GM21447 (cell line): Measurements from ENCODE around the gene ADGRG7.

Source experiments
- ATAC-seq: cut with Tn5 transposase; IDR thresholded peaks from one replicate; pipeline ENCODE4 v1.9.1; 2021; ENCODE audit not compliant: unreplicated experiment

Gene ADGRG7

DNA sequence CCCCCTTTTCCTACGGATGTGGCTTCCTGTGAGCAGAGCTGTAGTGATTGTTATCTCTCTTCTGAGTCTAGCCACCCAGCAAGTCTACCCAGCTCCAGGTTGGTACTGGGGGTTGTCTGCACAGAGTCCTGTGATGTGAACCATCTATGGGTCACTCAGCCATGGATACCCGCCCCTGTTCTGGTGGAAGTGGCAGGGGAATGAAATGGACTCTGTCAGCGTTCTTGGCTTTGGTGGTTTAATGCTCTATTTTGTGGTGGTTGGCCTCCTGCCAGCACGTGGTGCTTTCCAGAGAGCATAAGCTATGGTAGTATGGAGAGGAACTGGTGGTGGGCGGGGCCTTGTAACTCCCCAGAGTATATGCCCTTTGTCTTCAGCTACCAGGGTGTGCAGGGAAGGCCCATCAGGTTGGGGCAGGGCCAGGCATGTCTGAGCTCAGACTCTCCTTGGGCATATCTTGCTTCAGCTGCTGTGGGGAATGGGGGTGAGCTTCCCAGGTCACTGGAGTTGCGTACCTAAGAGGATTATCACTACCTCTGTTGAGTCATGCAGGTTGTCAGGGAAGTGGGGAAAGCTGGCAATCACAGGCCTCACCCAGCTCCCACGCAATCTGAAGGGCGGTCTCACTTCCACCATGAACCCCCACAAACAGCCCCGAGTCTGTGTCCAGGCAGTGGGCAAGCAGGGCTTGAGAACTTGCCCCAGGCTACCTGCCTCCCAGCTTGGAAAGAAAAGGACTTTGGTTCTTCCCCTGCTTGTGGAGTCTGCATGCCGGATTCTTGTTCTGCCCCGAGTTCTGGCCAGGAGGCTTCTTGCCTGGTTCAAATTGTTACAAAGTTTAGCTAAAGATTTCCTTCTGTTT, 9.0 kb upstream of the ADGRG7 start:
- ATAC-seq, result no peak

DNA sequence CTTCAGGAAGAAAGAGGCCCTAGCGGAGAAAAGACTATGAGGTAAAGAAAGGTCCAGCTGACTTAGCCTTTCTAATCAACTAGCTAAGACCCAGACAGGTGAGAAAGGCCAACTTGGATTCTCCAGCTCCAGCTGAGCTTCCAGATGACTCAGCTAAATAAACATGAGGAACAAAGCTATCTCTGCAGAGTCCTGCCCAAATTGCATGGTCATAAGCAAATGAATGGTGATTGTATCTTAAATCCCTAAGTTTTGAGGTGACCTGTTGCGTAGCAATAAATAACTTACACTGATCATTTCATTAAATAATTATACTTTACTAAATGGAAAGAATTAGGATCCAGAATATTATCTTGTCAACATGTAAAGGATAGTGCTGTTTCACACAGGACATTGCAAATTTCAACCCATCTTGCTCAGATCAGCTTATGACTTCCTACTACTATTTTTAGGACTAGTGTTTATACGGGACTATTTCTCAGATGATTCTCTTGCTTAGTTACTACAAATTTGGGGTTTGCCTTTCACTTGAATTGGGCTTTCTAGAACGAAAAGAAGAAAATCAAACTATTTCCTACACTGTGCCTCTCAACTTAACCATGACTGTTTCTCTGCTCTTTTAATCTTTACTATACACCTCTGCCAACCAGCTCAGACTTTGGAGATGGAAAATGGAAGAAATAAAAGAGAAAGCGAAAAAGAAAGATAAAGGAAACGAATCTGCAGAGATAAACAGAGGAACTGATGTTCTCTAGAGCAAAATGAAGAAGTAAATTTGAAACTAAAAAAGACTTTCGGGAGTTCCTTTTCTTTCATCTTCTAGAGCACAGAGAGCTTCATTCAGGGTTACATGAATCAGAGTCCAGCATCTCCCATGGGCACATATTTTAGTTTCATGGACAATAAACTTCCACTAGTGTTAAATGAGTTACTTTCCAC, 6.6 kb upstream of the ADGRG7 start:
- peak; percentile 36 for ATAC-seq

DNA sequence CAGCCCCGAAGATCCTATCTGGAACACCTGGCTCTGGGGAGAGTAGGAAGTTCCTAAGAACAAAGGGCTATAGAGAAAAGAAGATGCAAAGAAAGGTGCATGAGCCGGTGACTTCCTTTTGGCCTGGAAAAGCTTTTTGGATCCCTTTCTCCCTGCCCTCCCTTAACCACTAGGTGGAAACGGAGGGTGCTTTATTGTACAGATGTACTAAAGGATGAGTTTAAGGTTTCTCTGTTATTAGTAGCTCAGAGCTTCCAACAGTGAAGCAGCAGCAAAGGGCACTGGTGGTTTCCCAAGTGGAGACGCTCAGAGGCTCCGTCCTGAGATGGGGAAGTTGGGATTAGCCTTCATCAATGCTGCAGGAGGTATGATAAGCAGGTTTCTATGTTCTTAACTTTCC, 5.9 kb upstream of the ADGRG7 start:
- peak; percentile 29 for ATAC-seq

DNA sequence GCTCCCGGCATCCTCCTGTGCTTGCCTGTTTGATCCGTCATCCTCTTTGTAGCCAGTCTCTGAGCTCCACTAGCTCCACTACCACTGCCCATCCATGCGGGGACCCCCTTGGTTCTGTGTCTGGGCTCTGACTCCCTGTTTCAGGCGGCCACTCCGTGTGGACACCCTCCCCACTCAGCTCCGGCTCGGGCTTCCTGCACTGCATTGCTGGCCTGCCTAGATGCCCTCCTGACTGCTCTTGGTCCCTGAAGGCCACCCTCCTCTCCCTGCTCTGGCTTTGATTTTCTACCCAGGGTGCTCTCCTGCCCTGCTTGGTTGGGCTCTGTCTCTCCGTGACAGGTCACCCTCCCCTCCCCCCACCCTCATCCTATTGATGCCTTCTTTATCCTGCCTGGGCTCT, 4.0 kb upstream of the ADGRG7 start:
- no peak for ATAC-seq

DNA sequence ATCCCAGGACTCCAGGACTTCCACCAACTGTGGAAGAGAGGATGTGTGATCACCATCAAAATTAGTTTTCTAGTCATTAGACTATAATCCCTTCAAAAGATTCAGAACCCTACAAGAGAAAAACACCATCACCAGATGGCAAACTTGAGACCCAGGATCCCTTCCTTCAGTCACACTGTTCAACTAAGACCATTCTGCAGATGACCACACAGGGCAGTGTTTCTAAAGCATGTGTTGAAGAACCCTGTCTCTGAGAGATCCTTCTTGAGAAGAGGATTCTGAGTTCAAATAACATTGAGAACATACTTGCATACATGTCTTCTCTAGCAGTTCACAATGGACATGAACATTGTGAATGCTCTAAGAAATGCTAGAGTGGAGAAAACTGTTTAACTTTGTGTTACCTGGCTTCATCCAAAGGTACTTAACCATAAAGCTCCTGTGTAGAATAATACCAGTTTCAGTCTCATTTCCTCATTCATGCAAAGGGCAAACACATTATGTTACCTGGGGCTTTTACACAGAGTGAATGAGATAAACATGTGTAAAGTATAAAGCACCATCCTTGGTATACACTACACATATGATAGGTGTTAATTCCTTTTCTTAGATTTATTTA, 2.4 kb upstream of the ADGRG7 start:
- ATAC-seq, result peak; percentile 81

DNA sequence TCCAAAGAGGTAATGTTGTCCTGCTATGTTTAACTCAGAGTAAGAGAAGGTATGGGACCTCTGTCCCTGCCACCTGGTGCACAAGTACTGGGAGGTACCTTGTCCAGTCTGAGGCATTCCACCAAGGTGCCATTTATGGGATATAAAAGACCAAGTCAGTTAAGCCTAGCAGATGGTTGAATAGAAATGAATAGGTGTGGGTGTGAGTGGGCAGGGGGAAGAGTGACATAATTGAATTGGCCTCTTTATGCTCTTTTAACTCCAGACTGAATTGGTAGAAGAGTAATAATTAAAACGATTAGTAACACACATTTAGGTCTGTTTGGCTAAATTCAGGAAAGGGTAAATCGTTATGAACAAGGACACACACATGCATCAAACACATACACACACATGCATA, 562 bp downstream of the ADGRG7 start:
- no peak for ATAC-seq

DNA sequence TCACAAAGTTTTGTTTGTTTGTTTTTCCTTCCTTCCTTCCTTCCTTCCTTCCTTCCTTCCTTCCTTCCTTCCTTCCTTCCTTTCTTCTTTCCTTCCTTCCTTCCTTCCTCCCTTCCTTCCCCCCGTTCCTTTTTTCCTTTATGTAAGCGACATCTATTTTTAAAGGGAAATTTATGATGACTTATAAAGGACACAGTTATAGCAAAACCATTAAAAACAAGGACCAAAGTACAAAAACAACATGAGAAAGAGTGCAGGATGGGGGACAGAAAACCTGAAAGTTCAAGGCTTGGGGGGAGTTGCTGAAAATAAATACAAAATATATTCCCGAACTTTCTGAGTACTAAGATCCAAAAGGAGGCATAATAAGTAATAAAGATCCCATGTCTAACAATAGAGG, 1.8 kb downstream of the ADGRG7 start:
- no peak for ATAC-seq

DNA sequence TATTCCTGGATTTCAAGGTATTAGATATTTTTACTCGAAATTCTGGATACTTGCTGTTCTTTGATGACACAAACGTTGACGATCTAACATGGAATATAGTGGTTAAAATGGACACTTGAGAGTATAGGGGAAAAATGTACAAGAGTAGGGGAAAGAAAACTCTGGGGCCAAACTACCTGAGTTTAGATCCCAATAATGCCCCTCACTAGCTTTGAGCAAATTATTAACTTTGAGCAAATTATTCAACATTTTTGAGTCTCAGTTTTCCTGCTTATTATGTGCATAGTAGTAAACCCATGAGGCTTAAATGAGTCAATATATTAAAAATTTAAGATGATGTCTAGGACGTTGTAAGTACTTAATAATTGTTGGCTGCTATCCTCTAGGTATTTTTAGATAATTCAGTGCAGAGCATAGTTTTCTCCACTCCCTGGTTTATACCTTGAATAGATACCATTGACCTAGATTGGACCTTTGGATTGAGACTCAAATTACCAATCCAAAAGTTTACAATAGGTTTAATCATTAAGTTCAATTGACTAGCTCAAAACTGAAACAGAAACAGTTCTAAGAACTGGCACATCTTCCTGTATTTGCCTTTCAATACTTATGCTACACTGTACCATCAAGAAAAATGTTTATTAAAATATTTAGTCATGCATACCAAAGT, 4.5 kb downstream of the ADGRG7 start:
- ATAC-seq, result peak; percentile 72

DNA sequence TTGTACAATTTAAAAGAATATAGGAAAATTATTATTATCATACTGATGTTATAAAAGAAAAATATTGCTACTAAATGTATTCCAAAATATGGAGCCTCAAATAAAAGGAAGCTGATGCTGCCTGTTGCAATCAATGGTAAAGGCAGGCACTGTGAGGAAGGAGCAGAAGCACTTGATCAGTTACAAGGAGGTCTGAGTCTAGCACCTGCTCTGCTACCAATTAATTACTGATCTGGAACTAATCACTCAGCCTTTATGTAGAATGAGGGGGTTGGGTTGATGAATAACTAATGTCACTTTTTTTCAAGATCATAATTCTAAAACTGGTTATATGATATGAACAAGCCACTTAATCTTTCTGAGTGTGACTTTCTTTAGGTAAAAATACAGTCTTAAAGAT, 5.5 kb downstream of the ADGRG7 start:
- no peak for ATAC-seq

DNA sequence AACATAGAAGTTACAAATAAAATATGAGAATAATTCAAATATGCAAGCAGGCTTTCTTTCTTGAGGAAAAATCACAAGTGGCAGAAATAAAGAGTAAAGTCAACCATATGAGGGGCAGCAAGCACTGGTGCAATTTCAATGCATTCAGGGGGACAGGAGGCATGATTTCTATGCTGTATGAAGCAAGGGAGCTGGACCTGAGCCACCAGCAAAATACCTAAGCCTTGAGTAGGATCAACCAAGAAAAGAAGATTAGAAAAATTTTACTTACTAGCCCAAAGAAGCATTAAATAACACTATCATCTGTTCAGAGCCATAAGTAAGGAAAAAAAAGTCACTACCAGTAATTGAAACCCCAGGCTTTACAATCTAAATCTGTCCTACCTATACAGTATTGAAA, 6.3 kb downstream of the ADGRG7 start:
- no peak for ATAC-seq

DNA sequence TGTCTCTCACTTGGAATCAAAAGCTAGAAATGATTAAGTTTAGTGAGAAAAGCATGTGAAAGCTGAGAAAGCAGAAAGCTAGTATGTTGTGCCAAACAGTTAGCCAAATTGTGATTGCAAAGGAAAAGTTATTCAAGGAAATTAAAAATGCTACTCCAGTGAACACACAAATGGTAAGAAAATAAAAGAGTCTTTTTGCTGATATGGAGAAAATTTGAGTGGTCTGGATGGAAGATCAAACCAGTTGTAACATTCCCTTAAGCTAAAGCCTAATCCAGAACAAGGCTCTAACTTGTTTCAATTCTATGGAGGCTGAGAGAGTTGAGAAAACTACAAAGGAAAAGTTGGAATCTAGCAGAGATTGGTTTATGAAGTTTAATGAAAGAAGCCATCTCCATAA, 11.8 kb downstream of the ADGRG7 start:
- ATAC-seq, result no peak

DNA sequence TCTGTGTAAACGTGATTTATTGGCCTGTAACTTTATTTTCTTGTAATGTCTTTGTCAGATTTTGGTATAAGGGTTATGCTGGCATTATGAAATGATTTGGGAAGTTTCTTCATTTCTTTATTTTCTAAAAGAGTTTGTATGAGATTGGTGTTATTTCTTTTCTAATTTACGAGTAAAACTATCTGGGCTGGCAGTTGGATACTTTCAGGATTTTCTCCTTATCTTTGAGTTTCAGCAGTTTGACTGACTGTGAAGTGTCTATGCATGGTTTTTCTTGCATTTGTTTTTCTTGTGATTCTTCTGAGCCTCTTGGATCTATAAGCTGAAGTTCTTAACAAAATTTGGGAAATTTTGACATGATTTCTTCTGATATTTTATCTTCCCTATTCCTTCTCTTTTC, 18.1 kb downstream of the ADGRG7 start:
- ATAC-seq, result no peak

DNA sequence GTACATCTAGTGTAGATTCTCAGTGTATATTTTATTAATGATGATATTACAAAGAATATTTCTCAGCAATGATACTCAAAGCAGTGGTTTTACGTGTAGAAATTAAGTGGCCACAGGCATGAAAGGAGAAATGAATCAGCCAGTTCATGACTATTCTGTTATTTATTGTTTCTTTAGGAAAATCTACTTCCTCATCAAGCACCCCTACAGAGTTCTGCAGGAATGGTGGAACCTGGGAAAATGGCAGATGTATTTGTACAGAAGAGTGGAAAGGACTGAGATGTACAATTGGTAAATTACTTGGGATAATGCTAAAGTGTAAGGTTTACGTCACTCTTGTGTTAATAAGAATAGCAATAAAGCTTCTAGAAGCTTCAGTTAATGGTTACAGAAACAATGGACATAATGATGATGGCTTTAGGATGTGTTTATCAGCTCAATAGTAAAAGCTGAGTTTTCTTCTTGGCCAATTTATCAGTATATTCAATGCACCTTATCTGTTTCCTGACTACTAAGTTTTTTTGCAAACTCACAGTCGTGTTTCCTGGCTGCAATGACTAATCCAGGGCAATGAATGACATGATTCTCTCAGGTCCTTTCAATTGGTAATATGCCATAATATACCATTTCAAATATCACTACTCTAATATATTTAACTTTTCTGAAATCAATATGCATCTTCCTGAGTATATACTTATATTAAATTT, 20.2 kb downstream of the ADGRG7 start:
- ATAC-seq, result no peak

DNA sequence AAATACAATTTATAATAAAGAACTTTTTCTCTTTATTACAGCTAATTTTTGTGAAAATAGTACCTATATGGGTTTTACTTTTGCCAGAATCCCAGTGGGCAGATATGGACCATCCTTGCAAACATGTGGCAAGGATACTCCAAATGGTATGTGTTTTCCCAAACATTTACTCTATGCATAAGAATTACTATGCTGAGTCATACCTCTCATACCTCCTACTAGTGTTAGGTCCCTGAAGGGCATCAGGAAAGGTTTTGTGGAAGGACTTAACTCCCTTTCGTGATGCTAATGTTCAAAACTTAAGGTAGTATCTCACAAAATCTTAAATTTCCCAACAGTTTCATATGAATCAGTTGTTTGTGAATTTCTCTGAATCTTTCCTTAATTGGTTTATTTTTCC, 21.3 kb downstream of the ADGRG7 start:
- ATAC-seq, result no peak

DNA sequence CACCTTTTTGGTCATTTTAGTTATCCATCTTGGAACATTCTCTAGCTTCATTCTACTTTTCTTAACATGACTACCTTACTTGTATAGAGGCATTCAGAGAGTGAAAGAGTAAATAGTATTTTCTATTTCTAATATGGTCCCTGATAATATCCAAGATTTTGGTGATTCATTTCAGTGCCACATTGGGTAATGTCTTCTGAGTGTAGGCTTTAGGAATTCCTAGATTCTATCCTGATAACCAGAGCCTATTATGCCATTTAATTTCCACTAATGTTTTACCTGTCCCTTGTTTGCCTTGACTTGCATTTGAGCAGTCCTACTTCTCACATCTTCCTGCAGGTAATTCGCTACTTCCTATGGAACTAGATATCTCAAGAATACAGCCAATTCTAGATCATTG, 21.8 kb downstream of the ADGRG7 start:
- ATAC-seq, result no peak

DNA sequence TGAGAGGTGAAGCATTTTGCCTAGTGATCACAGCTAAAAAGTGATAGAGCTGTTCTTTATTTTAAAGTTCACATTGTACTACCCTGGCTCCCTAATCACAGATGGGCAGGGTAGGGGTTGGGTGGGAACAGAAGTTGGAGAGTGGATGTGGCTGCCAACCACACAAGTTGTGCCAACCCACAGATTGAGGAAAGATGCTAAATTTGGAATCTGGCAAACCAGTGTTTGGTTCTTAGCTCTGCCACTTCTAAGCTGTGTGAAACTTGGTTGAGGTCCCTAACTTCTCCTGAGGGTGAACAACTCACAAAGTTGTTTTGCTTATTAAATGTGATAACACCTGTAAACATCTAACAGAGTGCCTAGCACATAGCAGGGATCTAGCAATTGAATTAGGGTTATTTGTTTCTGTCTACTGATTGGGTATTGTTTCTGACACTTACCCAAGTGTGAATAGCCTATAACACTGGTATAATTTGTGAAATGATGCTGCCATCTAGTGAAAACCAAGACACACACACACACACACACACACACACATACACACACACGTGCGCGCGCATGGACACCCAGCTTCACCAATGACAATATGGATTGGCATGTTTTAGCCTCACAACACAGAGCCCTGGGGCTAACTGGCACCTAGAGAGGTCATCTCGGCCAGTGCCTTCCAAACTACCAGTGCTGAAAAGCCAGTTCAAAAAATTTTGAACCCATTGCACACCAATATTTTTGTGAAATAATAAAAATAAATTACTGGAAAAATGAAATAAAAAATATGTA, 25.3 kb downstream of the ADGRG7 start:
- ATAC-seq, result no peak

DNA sequence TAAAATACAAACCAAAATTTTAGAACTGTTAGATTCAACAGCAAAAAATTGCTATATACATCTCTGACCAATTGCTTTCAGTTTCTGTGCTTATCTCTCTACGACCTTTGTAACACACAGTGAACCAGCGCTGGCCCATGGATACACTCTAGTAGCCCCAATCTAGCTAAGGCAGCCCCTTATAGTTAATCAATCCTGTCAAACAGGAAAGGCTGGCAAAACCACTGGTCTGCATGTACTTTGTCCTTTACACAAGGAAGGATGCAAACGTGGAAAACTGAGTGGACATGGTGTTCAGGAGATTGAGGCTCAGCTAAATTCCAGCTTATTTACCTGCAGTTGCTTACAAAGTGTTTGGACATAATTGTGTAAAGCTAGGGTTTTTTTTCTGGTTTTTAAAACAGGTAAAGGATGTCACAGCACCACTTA, 25.9 kb downstream of the ADGRG7 start:
- no peak for ATAC-seq

DNA sequence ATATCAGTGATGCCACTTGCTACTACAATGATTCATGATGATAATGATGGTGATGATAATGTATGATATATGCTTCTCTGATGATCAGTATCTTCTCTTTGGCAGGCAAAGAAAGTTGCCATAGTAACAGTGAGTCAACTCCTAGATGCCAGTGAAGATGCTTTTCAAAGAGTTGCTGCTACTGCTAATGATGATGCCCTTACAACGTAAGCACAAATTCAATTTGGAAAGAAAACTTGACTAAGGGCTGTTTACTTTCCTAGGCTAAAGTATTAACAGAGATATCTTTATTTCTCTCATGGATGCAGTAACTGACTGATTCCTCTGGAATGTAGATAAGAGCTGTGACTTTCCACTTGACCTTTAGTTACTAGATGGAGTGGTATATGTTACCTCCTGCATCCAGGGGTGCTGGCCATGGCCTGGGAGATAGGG, 27.8 kb downstream of the ADGRG7 start:
- no peak for ATAC-seq

DNA sequence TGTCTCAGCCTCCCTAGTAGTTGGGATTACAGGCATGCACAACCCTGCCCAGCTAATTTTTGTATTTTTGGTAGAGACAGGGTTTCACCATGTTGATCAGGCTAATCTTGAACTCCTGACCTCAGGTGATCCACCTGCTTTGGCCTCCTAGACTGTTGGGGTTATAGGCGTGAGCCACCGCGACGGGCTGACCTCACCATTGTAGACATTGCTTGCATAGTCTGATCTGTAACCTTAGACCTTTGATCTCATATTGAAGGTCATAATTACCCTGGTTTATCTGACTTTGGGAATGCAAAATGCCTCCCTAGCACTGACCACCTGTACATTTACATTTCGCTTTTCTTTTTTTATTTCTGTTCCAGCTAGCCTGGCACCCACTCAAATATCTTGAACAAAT, 31.2 kb downstream of the ADGRG7 start:
- ATAC-seq, result no peak
